Esophagus muscularis mucosa (tissue), 4 donors: ENCODE results near the gene PAQR5.

ENCODE experiments used
- CTCF ChIP-seq, 3 experiments: fragments of 200-600 bp in 2 of 3; fragments of 450-650 bp in 1 of 3; sonication (generic) in 2 of 3; IDR thresholded peaks; one replicate each; pipeline ENCODE4 v1.5.1; 2017 to 2019; ENCODE audit warnings: antibody characterized with exemption in 3 of 3, mild to moderate bottlenecking in 2 of 3, moderate library complexity in 1 of 3
- EP300 ChIP-seq: sonication (generic); formaldehyde crosslinking; IDR thresholded peaks from one replicate; pipeline ENCODE4 v1.6.1; 2017; ENCODE audit warnings: antibody characterized with exemption
- POLR2A ChIP-seq: fragments of 450-650 bp; IDR thresholded peaks from one replicate; pipeline ENCODE4 v1.6.1; 2017; ENCODE audit warnings: antibody characterized with exemption, moderate library complexity, mild to moderate bottlenecking, low read depth
- POLR2AphosphoS5 ChIP-seq, 2 donors: sonication (generic); formaldehyde crosslinking; IDR thresholded peaks; one replicate each; pipeline ENCODE4 v1.6.1; 2017; ENCODE audit warnings: antibody characterized with exemption in 2 of 2

GRCh38 chr15:69304182-69304545 is 5.5 kb downstream of the PAQR5 start:
- no peak for TF ChIP-seq CTCF (IDR thresholded peaks at IDR 0.05)
- TF ChIP-seq POLR2AphosphoS5 (IDR thresholded peaks at IDR 0.05): no peak
- TF ChIP-seq POLR2A: no peak
- no peak for TF ChIP-seq EP300
